22Rv1 (cell line): ENCODE data around the gene RNASE7.

Experiments
- ZFX ChIP-seq: fragments of 450-650 bp; IDR thresholded peaks from 2 replicates; pipeline ENCODE4 v1.6.1; 2017; ENCODE audit warnings: antibody characterized with exemption, borderline replicate concordance
- TF ChIP-seq, protein P1 (sequence below): fragments of 450-650 bp; IDR thresholded peaks from 2 replicates; pipeline ENCODE4 v1.5.1; 2017; ENCODE audit warnings: mild to moderate bottlenecking

DNA sequence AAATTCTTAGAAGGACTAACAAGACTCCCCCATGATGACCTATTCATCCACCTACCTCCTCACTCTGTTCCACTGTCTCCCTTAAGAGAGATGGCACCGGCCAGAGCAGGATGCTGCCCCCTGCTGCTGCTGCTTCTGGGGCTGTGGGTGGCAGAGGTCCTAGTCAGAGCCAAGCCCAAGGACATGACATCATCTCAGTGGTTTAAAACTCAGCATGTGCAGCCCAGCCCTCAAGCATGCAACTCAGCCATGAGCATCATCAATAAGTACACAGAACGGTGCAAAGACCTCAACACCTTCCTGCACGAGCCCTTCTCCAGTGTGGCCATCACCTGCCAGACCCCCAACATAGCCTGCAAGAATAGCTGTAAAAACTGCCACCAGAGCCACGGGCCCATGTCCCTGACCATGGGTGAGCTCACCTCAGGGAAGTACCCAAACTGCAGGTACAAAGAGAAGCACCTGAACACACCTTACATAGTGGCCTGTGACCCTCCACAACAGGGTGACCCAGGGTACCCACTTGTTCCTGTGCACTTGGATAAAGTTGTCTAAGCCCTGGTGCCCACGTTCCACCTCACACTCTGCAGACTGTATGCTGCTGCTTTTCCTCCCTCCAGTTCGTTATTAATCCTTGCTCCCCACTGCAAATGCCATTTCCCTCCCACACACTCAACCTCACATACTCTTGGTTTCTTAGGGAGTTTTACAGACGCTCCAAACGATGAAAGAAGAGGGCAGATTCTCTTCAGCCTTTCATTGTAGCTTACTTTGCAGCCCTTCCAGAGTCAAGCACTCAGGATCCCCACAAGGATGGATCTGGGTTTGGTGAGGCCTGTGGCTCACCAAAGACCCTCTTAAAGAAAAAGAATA lies 15.9 kb downstream of the RNASE7 start, which contains the start of gene RNASE8:
- TF ChIP-seq, protein P1, sequence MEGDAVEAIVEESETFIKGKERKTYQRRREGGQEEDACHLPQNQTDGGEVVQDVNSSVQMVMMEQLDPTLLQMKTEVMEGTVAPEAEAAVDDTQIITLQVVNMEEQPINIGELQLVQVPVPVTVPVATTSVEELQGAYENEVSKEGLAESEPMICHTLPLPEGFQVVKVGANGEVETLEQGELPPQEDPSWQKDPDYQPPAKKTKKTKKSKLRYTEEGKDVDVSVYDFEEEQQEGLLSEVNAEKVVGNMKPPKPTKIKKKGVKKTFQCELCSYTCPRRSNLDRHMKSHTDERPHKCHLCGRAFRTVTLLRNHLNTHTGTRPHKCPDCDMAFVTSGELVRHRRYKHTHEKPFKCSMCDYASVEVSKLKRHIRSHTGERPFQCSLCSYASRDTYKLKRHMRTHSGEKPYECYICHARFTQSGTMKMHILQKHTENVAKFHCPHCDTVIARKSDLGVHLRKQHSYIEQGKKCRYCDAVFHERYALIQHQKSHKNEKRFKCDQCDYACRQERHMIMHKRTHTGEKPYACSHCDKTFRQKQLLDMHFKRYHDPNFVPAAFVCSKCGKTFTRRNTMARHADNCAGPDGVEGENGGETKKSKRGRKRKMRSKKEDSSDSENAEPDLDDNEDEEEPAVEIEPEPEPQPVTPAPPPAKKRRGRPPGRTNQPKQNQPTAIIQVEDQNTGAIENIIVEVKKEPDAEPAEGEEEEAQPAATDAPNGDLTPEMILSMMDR, result no peak
- TF ChIP-seq ZFX, result no peak
